Measurements from ENCODE around the gene PGBD2. TPM values are rescaled to one million over a fixed set of nuclear protein-coding genes. Genes with fewer than 3 reads are reported as not detected.

PGBD2 gene
- total RNA-seq, 1 experiment from 2014 or later = 6.5 TPM

DNA sequence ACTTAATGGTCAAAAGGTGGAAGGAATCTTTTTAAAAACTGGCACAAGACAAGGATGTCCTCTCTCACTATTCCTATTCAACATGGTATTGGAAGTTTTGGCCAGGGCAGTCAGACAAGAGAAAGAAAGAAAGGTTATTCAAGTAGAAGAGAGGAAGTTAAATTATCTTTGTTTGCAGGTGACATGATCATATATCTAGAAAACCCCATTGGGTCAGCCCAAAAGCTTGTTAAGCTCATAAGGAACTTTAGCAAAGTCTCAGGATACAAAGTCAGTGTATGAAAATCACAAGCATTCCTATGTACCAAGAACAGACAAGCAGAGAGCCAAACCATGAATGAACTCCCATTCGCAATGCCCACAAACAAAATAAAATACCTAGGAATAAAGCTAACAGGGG lies 5.4 kb upstream of the PGBD2 start:
- no peaks in the 10 kb centered on the region; the same call in 1 of the 2 replicates for H3K9me3 Mint-ChIP-seq
- TF ChIP-seq HMGA2 (CRISPR knock-in tag; IDR thresholded peaks at IDR 0.05) (no peak), NR2C2 (CRISPR knock-in tag; IDR thresholded peaks at IDR 0.05) (no peak), SP1 (CRISPR knock-in tag; conservative IDR thresholded peaks at IDR 0.05) (no peak)
- TF ChIP-seq, protein P1, sequence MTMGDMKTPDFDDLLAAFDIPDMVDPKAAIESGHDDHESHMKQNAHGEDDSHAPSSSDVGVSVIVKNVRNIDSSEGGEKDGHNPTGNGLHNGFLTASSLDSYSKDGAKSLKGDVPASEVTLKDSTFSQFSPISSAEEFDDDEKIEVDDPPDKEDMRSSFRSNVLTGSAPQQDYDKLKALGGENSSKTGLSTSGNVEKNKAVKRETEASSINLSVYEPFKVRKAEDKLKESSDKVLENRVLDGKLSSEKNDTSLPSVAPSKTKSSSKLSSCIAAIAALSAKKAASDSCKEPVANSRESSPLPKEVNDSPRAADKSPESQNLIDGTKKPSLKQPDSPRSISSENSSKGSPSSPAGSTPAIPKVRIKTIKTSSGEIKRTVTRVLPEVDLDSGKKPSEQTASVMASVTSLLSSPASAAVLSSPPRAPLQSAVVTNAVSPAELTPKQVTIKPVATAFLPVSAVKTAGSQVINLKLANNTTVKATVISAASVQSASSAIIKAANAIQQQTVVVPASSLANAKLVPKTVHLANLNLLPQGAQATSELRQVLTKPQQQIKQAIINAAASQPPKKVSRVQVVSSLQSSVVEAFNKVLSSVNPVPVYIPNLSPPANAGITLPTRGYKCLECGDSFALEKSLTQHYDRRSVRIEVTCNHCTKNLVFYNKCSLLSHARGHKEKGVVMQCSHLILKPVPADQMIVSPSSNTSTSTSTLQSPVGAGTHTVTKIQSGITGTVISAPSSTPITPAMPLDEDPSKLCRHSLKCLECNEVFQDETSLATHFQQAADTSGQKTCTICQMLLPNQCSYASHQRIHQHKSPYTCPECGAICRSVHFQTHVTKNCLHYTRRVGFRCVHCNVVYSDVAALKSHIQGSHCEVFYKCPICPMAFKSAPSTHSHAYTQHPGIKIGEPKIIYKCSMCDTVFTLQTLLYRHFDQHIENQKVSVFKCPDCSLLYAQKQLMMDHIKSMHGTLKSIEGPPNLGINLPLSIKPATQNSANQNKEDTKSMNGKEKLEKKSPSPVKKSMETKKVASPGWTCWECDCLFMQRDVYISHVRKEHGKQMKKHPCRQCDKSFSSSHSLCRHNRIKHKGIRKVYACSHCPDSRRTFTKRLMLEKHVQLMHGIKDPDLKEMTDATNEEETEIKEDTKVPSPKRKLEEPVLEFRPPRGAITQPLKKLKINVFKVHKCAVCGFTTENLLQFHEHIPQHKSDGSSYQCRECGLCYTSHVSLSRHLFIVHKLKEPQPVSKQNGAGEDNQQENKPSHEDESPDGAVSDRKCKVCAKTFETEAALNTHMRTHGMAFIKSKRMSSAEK (CRISPR knock-in tag; IDR thresholded peaks at IDR 0.05; ENCODE audit: borderline replicate concordance) = no peak
- ATAC-seq = no peak
- ChIA-PET CTCF (interaction anchor here (0.7 to 1.6 kb wide), 2 partner anchors 8 to 59 kb away, joined by 3 to 6 read pairs; no protein-coding TSS in a partner anchor), POLR2A (interaction anchor here (0.6 kb wide), 1 partner anchor 36 kb away, joined by 3 read pairs; no protein-coding TSS in a partner anchor)
- H3K27ac Mint-ChIP-seq = no peak overlapping the region
- no peak overlapping the region for H3K4me3 Mint-ChIP-seq
- peaks cover 36% of the 10 kb centered on the region for H3K4me1 Mint-ChIP-seq
- H3K36me3 Mint-ChIP-seq = no peaks in the 10 kb centered on the region
- no peak for DNase-seq (ENCODE audit: low spot score)
- H3K27me3 Mint-ChIP-seq (ENCODE audit: low read depth) = peaks cover 23% of the 10 kb centered on the region

DNA sequence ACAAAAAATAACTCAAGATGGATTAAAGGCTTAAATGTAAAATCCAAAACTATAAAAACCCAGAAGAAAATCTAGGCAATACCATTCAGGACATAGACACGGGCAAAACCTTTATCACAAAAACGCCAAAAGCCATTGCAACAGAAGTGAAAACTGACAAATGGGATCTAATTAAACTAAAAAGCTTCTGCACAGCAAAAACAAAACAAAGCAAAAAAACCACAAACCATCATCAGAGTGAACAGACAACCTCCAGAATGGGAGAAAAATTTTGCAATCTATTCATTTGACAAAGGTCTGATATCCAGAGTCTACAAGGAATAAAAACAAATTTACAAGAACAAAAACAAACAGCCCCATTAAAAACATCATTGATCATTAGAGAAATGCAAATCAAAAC lies 4.5 kb upstream of the PGBD2 start:
- no peak for ATAC-seq
- CTCF ChIA-PET = no interaction called here
- Mint-ChIP-seq H3K4me3 (no peak overlapping the region), H3K27me3 (ENCODE audit: low read depth) (peaks cover 23% of the 10 kb centered on the region), H3K36me3 (no peaks in the 10 kb centered on the region), H3K4me1 (peaks cover 32% of the 10 kb centered on the region), H3K9me3 (no peaks in the 10 kb centered on the region; the same call in 1 of the 2 replicates), H3K27ac (no peak overlapping the region)
- POLR2A ChIA-PET = no interaction called here
- no peak for DNase-seq (ENCODE audit: low spot score)
- TF ChIP-seq NFE2L1 (CRISPR knock-in tag; IDR thresholded peaks at IDR 0.05) (no peak), MYBL2 (CRISPR knock-in tag; IDR thresholded peaks at IDR 0.05) (no peak), ZNF317 (CRISPR knock-in tag; IDR thresholded peaks at IDR 0.05; ENCODE audit: borderline replicate concordance, low read depth) (no peak), ZNF232 (CRISPR knock-in tag; IDR thresholded peaks at IDR 0.05) (no peak), TEAD1 (CRISPR knock-in tag; IDR thresholded peaks at IDR 0.05) (no peak), ZNF416 (CRISPR knock-in tag; IDR thresholded peaks at IDR 0.05) (no peak), ZNF219 (CRISPR knock-in tag; IDR thresholded peaks at IDR 0.05; ENCODE audit: borderline replicate concordance) (no peak), RELA (CRISPR knock-in tag; IDR thresholded peaks at IDR 0.05; ENCODE audit: borderline replicate concordance) (no peak), ZNF396 (CRISPR knock-in tag; IDR thresholded peaks at IDR 0.05; ENCODE audit: borderline replicate concordance) (no peak), CREM (CRISPR knock-in tag; IDR thresholded peaks at IDR 0.05) (no peak), ZNF671 (CRISPR knock-in tag; IDR thresholded peaks at IDR 0.05) (no peak), ETV6 (CRISPR knock-in tag; IDR thresholded peaks at IDR 0.05) (no peak), RORB (CRISPR knock-in tag; IDR thresholded peaks at IDR 0.05) (no peak)
- TF ChIP-seq, protein P2, sequence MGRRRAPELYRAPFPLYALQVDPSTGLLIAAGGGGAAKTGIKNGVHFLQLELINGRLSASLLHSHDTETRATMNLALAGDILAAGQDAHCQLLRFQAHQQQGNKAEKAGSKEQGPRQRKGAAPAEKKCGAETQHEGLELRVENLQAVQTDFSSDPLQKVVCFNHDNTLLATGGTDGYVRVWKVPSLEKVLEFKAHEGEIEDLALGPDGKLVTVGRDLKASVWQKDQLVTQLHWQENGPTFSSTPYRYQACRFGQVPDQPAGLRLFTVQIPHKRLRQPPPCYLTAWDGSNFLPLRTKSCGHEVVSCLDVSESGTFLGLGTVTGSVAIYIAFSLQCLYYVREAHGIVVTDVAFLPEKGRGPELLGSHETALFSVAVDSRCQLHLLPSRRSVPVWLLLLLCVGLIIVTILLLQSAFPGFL (CRISPR knock-in tag; IDR thresholded peaks at IDR 0.05; ENCODE audit: borderline replicate concordance) = no peak
- TF ChIP-seq, protein P3, sequence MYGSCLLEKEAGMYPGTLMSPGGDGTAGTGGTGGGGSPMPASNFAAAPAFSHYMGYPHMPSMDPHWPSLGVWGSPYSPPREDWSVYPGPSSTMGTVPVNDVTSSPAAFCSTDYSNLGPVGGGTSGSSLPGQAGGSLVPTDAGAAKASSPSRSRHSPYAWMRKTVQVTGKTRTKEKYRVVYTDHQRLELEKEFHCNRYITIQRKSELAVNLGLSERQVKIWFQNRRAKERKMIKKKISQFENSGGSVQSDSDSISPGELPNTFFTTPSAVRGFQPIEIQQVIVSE (CRISPR knock-in tag; IDR thresholded peaks at IDR 0.05; ENCODE audit: borderline replicate concordance) = no peak
- TF ChIP-seq, protein P4, sequence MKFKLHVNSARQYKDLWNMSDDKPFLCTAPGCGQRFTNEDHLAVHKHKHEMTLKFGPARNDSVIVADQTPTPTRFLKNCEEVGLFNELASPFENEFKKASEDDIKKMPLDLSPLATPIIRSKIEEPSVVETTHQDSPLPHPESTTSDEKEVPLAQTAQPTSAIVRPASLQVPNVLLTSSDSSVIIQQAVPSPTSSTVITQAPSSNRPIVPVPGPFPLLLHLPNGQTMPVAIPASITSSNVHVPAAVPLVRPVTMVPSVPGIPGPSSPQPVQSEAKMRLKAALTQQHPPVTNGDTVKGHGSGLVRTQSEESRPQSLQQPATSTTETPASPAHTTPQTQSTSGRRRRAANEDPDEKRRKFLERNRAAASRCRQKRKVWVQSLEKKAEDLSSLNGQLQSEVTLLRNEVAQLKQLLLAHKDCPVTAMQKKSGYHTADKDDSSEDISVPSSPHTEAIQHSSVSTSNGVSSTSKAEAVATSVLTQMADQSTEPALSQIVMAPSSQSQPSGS (CRISPR knock-in tag; IDR thresholded peaks at IDR 0.05; ENCODE audit: borderline replicate concordance, low read depth) = no peak
- TF ChIP-seq, protein P5, sequence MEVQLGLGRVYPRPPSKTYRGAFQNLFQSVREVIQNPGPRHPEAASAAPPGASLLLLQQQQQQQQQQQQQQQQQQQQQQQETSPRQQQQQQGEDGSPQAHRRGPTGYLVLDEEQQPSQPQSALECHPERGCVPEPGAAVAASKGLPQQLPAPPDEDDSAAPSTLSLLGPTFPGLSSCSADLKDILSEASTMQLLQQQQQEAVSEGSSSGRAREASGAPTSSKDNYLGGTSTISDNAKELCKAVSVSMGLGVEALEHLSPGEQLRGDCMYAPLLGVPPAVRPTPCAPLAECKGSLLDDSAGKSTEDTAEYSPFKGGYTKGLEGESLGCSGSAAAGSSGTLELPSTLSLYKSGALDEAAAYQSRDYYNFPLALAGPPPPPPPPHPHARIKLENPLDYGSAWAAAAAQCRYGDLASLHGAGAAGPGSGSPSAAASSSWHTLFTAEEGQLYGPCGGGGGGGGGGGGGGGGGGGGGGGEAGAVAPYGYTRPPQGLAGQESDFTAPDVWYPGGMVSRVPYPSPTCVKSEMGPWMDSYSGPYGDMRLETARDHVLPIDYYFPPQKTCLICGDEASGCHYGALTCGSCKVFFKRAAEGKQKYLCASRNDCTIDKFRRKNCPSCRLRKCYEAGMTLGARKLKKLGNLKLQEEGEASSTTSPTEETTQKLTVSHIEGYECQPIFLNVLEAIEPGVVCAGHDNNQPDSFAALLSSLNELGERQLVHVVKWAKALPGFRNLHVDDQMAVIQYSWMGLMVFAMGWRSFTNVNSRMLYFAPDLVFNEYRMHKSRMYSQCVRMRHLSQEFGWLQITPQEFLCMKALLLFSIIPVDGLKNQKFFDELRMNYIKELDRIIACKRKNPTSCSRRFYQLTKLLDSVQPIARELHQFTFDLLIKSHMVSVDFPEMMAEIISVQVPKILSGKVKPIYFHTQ (CRISPR knock-in tag; IDR thresholded peaks at IDR 0.05) = no peak
